RPMI7951 (cell line): ENCODE data around the gene MPL. TPM values are rescaled to one million over a fixed set of nuclear protein-coding genes. Genes with fewer than 3 reads are reported as not detected.

Experiments
- total RNA-seq: library from RNA; depleted of rRNA; stranded (reverse); fragments of >200 nt; shearing (Covaris generic); gene quantifications from 2 replicates; pipeline ENCODE4 v1.2.3, GENCODE V29; 2014; rRNA removed

MPL gene
- total RNA-seq, 1 experiment from 2014 or later = not detected

Other genes starting within 250 kb of the MPL start
- gene EBNA1BP2, start 165.5 kb upstream of the MPL start, total RNA-seq = 175 and 197 TPM in 2 replicates
- 0.10 and 0.48 TPM in 2 replicates for gene CFAP57, start 165.5 kb upstream of the MPL start, total RNA-seq
- not detected in 2 replicates for gene TMEM125, start 67.8 kb upstream of the MPL start, total RNA-seq
- not detected in 2 replicates for gene C1orf210, start 52.2 kb upstream of the MPL start, total RNA-seq
- gene TIE1, start 36.8 kb upstream of the MPL start, total RNA-seq = 0.68 and 0.84 TPM in 2 replicates
- 410 and 459 TPM in 2 replicates for gene CDC20, start 21.2 kb downstream of the MPL start, total RNA-seq
- 105 and 147 TPM in 2 replicates for gene ELOVL1, start 30.2 kb downstream of the MPL start, total RNA-seq
- 79.4 and 81.3 TPM in 2 replicates for gene MED8, start 52.0 kb downstream of the MPL start, total RNA-seq
- gene SZT2, start 52.1 kb downstream of the MPL start, total RNA-seq = 10.9 and 12.5 TPM in 2 replicates
- gene HYI, start 116.1 kb downstream of the MPL start, total RNA-seq = 115 and 132 TPM in 2 replicates
- 34.5 and 39.7 TPM in 2 replicates for gene PTPRF, start 193.1 kb downstream of the MPL start, total RNA-seq